Cardiac fibroblast (primary cell): Measurements from ENCODE around the gene CD8B2.
"Not testable (repeated sequence)": the region's sequence is repeated elsewhere in the genome, so short reads cannot be mapped to it uniquely, and the experiment has no call there.

Experiments used
- DNase-seq, 2 donors: peaks; one replicate each; pipeline versions ENCODE4 v3.0.0 to v3.0.0-alpha.2; 2010; ENCODE audit warnings: low read depth in 2 of 2
- H3K4me3 ChIP-seq, 2 donors: replicated peaks in 1 of 2; 1 replicate in 1 of 2; 2 replicates in 1 of 2; pipeline ENCODE4 v1.5.1; 2011; ENCODE audit warnings: low read depth in 2 of 2, low read length in 2 of 2, mild to moderate bottlenecking in 2 of 2, moderate library complexity in 1 of 2
- TF ChIP-seq, protein P1 (sequence below): IDR thresholded peaks from one replicate; pipeline ENCODE4 v1.5.1; 2011; ENCODE audit warnings: low read depth, mild to moderate bottlenecking, low read length, inconsistent platforms

The CD8B2 gene

DNA sequence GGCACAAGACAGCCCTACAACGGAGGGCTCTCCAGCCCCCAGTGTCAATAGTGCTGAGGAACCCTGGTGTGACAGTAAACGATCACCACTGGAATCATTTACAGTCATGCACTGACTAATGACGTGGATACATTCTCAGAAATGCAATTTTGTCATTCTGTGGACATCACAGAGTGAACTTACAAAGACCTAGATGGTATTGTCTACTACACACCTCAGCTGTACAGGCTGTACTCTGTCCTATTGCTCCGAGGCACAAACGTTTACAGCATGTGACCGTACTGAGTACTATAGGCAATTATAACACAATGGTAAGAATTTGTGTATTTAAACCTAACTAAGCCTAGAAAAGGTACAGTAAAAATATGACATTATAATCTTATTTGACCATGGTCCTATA lies 67.2 kb downstream of the CD8B2 start:
- no peak overlapping the region for H3K4me3 ChIP-seq
- TF ChIP-seq, protein P1, sequence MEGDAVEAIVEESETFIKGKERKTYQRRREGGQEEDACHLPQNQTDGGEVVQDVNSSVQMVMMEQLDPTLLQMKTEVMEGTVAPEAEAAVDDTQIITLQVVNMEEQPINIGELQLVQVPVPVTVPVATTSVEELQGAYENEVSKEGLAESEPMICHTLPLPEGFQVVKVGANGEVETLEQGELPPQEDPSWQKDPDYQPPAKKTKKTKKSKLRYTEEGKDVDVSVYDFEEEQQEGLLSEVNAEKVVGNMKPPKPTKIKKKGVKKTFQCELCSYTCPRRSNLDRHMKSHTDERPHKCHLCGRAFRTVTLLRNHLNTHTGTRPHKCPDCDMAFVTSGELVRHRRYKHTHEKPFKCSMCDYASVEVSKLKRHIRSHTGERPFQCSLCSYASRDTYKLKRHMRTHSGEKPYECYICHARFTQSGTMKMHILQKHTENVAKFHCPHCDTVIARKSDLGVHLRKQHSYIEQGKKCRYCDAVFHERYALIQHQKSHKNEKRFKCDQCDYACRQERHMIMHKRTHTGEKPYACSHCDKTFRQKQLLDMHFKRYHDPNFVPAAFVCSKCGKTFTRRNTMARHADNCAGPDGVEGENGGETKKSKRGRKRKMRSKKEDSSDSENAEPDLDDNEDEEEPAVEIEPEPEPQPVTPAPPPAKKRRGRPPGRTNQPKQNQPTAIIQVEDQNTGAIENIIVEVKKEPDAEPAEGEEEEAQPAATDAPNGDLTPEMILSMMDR, result no peak
- no peak for DNase-seq

GRCh38 chr2:106555053-106555452 lies 67.9 kb downstream of the CD8B2 start:
- TF ChIP-seq, protein P1, result no peak
- DNase-seq, result no peak
- H3K4me3 ChIP-seq, result no peak overlapping the region

DNA sequence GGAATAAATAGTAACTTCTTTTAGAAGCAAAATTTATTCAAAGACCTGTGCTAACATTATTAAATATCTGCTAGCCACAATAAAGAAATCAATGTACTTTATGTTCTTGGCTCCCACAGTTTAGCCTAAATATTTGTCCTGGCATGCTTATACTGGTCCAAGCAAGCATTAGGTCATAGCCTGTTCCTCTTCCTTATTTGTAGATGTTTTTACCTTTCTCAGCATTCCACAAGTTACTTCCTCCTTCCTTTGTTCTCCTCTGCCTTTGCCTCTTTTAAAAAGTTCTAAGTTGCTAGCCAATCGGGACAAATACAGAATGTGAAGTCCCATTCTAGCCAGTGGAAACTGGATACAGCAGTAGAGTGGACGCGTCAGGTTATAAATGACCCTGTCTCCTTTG lies 72.6 kb downstream of the CD8B2 start:
- not testable (repeated sequence) for DNase-seq, H3K4me3 ChIP-seq

- TF ChIP-seq, protein P1, result no peak
- no peak overlapping the region for H3K4me3 ChIP-seq
- DNase-seq, result no peak
These were observed 73.6 kb downstream of the CD8B2 start for GRCh38 chr2:106560773-106561172.

GRCh38 chr2:106561356-106561755 lies 74.2 kb downstream of the CD8B2 start:
- no peak for DNase-seq
- TF ChIP-seq, protein P1, result no peak

DNA sequence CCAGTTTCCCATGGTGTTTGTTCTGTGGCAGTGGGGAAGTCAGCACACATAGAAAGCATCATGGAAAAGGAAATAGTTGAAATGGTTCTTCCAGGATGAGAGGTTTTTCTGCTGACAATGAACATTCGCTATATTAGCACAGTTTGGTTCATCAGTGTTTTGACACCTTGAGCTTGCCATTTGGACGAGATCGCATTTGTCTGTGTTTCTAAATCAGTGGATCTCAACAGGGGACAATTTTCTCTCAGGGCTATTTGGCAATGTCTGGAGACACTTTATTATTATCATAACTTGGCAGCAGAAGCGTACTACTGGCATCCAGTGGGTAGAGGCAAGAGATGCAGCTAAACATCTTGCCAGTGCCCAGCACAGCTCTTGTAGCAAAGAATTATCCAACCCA lies 74.6 kb downstream of the CD8B2 start:
- TF ChIP-seq, protein P1, result no peak
- H3K4me3 ChIP-seq, result no peak overlapping the region
- DNase-seq, result no peak

More at GRCh38 chr2:106561356-106561755, 74.2 kb downstream of the CD8B2 start:
- no peak overlapping the region for H3K4me3 ChIP-seq

DNA sequence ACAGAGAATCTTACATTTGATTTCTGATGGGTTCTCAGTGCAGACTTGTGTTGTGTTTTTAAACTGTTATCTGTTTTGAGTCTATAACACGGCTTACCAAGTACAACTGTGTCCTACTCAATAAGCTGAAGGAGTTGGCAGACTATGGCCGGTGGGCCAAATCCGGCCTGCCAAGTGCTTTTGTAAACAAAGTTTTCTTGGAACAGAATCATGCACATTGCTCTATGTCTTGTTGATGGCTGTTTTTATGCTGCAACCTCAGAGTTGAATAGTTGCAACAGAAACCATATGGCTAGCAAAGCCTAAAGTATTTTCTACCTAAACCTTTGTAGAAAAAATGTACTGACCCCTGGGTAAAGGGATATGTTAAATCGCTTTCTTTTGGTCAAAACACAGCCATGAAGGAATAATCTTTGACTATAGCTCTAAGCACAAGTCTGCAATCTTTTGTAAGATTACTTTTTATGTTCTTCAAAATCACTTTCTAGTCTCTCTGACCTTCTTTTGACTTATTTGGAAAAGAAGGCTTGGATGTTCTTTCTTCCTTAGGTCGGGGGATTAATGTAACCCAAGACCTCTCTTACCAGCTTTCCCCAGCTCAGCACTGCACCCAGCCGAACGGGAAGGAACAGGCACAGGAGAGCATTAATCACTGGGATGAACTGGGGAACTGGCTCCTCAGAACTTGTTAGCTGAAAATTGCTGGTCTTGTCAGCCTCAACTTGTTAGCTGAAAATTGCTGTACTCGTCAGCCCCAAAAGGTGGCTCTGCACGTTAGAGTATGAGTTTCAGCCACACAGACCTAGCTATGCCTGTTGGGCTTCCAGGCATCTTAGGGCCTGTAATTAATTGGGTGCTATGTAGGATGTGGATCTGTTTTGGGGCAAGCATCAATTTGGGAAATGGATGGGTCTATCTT lies 75.4 kb downstream of the CD8B2 start:
- H3K4me3 ChIP-seq, result no peak overlapping the region
- TF ChIP-seq, protein P1, result no peak
- DNase-seq, result peak in 1 of 2 donors; percentile 11
